ENCODE data around the gene STPG3. TPM values are rescaled to one million over a fixed set of nuclear protein-coding genes. Genes with fewer than 3 reads are reported as not detected.

STPG3 gene
- total and polyA plus RNA-seq, 9 donors, result 0.15 to 0.79 (median 0.33) TPM; not detected in 2

DNA sequence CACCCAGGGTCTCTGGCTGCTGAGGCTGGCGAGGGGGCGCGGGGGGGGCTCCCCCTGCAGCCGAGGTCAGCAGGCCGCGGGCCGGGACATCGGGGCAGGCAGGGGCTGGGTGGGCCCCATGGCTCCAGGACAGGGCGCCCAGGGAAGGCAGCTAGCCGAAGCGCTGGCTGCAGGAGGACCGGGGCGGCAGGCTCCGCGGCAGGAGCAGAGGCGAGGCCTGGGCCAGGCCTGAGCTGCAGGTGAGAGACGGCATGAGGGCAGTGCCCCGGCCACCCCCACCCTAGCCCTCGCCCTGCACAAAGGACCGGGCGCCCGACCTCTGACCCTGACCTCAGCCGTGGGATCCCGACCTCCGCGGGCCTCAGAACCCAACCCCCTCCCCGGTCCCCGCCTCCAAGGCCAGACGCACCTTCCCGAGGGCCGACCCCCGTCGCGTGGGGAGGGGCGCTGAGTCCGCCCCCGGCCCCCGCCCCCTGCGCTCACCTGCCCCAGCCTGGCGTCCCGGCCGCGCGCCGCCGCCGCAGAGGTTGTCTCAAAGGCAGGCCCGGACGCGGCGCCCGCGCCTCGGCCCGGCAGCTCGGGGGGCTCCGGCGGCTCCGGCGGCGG, 29.5 kb upstream of the STPG3 start:
- Histone ChIP-seq H3K27me3 (ENCODE audit: control insufficient read depth, insufficient read depth, low read length) (peaks cover 3% of the 10 kb centered on the region), H3K4me3 (ENCODE audit: low read length) (peak overlapping the region; percentile 19), H3K9me3 (replicated peaks; ENCODE audit: control insufficient read depth, low read depth, low read length) (no peaks in the 10 kb centered on the region), H3K36me3 (ENCODE audit: control insufficient read depth, insufficient read depth, low read length) (peaks cover 1% of the 10 kb centered on the region), H3K27ac (ENCODE audit: low read length) (no peak overlapping the region), H3K4me1 (ENCODE audit: control insufficient read depth, insufficient read depth, low read length) (peaks cover 28% of the 10 kb centered on the region)
- DNase-seq, result no peak
- WGBS (ENCODE audit: insufficient coverage), result 5% methylated on average over 61 of the region's 61 CpGs

DNA sequence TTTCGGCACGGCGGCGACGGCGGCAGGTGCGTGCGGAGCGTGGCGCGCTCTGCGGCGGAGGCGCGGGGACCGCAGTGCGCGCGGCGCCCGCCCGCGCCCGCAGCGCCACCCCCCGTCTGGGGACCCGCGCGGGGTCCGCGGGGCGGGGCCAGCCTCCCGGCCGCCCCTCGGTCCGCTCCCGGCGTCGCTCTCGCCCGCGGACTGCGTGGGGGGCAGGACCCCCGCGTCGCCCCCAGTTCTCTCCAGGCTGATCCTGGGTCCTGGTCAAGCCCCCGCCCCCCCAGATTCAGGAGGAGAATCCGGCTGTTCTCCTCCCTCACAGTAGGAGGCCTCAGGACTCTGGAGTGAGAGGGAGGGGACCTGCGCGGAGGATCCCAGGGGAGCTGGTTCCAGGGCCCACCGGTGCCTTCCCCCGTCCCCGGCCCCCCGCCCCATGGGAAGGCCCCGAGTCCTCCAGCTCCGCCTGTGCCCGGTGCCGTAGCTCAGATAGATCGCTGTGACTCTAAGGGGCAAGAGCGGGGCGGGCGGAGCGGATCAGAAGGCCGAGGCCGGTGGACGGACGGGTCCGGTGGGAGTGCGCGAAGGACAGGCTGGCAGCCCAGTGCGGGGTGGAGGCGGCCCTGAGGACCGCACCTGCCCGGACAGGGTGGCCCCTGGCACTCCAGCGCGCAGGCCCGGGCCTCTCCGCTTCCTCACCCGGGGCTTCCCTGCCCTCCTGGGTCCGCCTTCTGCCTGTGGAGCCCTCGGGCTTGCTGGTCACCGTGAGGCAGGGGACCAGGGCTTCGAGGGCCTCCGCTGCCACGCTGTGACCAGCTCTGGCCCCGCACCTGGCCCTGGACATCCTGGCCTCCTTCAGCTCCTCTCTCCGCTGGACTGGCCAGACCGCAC, 28.7 kb upstream of the STPG3 start, which contains the start of gene RNF208:
TSS of gene RNF208 (minus strand) at position 51 of the 888 bp plus-strand sequence. CDS start 1,028 bp downstream, outside the sequence.
- Histone ChIP-seq H3K27ac (ENCODE audit: low read length) (peak within 1 kb of the TSS; percentile 88), H3K9me3 (replicated peaks; ENCODE audit: control insufficient read depth, low read depth, low read length) (no peaks in the 10 kb centered on the region), H3K36me3 (ENCODE audit: control insufficient read depth, insufficient read depth, low read length) (no peaks in the 10 kb centered on the region), H3K4me3 (ENCODE audit: low read length) (peak within 1 kb of the TSS; percentile 89), H3K27me3 (ENCODE audit: control insufficient read depth, insufficient read depth, low read length) (peaks cover 3% of the 10 kb centered on the region), H3K4me1 (ENCODE audit: control insufficient read depth, insufficient read depth, low read length) (peaks cover 34% of the 10 kb centered on the region)
- peak; percentile 38 for DNase-seq
- WGBS (ENCODE audit: insufficient coverage), result 3% methylated on average over 85 of the region's 88 CpGs

DNA sequence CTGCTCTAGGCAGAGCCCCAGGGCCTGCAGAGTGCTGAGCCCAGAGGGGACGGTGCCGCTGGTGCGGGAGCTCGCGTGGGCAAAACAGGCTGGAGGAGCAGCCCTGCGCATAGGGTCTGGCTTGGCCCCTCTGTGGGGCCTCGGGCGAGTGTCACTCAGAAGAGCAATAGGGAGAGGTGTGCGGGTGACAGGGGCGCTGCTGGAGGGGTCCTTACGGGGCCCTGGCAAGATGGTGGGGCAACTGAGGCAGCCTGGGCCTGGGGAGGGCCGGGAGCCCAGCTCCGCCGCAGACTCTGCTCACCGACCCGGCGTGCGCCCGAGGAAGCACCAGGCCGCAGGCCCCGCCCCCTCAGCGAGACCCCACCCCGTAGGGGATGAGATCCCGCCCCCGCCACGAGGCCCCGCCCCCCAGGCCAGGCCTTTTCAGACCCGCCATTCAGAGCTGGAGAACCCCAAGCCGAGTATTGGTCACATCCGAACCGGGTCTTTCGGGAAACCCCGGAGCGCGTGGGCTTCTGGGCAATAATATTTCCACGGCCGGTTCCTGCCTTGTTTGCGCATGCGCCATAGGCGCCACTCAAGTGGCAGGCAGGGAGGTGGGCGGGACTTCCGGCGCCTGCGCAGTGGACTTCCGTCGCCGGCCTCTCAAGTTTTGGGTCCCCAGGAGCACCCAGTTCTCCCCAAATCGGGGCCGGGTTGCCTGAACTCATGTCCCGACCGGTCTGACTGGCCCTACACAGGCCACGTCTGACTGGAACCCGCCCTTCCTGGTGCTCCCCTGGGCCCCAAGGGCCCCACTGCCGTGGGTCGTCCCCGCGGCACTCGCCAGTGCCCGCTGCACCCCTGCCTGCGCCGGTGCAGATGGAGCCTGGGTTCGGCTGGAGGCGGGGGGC, 27.8 kb upstream of the STPG3 start:
- H3K4me3 ChIP-seq (ENCODE audit: low read length), result peak overlapping the region; percentile 89
- peaks cover 38% of the 10 kb centered on the region for H3K4me1 ChIP-seq (ENCODE audit: control insufficient read depth, insufficient read depth, low read length)
- peak overlapping the region; percentile 88 for H3K27ac ChIP-seq (ENCODE audit: low read length)
- peak; percentile 99 for DNase-seq
- WGBS (ENCODE audit: insufficient coverage), result 2% methylated on average over 63 of the region's 63 CpGs
- no peaks in the 10 kb centered on the region for H3K9me3 ChIP-seq (replicated peaks; ENCODE audit: control insufficient read depth, low read depth, low read length)
- peaks cover 5% of the 10 kb centered on the region for H3K27me3 ChIP-seq (ENCODE audit: control insufficient read depth, insufficient read depth, low read length)
- no peaks in the 10 kb centered on the region for H3K36me3 ChIP-seq (ENCODE audit: control insufficient read depth, insufficient read depth, low read length)

DNA sequence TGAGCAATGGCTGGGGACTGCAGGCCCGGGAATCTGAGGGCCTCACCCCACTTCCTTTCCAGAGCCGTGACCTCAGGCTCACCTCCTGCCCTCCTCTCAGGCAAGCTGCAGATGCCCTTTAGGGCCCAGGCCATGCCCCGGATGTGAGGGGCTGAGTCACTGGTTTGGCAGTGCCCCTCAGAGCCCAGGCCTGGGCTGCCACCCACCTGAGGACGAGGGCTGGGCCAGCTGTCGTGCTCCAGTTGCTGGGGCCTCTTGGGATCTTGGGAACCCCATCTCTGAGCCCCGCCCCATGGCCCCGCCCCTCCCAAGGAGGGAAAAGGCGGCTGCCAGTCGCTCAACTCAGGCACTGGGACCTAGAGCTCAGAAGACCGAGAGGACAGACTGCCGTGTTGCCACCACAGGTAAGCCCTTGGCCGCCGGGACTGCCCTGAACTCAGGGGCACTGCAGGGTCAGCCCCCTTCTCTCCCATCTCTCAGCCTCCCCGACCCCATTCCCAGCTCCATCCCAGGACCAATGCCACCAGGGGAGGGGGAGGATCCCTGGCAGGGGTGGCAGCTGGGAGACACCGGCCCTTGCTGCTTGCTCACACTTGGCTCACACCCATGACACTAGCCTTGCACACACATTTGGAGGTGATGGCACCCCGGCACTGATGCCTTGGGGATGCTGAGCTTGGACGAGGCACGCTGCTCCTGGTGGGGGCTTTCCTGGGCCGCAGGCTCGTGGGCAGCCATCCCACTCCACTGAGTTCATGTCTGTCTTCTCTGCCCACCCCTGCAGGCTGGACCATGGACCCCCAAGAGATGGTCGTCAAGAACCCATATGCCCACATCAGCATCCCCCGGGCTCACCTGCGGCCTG, 26.0 kb upstream of the STPG3 start, which contains the start of gene CYSRT1:
TSS of gene CYSRT1 (plus strand) at position 345 of the 865 bp plus-strand sequence. CDS start at position 793, 448 bp downstream.
- Histone ChIP-seq H3K4me3 (ENCODE audit: low read length) (peak within 1 kb of the TSS; percentile 89), H3K27me3 (ENCODE audit: control insufficient read depth, insufficient read depth, low read length) (peaks cover 12% of the 10 kb centered on the region), H3K4me1 (ENCODE audit: control insufficient read depth, insufficient read depth, low read length) (peaks cover 38% of the 10 kb centered on the region), H3K36me3 (ENCODE audit: control insufficient read depth, insufficient read depth, low read length) (no peaks in the 10 kb centered on the region), H3K9me3 (replicated peaks; ENCODE audit: control insufficient read depth, low read depth, low read length) (no peaks in the 10 kb centered on the region), H3K27ac (ENCODE audit: low read length) (no peak within 1 kb of the TSS)
- no peak for DNase-seq
- 52% methylated on average over 17 of the region's 23 CpGs for WGBS (ENCODE audit: insufficient coverage)

DNA sequence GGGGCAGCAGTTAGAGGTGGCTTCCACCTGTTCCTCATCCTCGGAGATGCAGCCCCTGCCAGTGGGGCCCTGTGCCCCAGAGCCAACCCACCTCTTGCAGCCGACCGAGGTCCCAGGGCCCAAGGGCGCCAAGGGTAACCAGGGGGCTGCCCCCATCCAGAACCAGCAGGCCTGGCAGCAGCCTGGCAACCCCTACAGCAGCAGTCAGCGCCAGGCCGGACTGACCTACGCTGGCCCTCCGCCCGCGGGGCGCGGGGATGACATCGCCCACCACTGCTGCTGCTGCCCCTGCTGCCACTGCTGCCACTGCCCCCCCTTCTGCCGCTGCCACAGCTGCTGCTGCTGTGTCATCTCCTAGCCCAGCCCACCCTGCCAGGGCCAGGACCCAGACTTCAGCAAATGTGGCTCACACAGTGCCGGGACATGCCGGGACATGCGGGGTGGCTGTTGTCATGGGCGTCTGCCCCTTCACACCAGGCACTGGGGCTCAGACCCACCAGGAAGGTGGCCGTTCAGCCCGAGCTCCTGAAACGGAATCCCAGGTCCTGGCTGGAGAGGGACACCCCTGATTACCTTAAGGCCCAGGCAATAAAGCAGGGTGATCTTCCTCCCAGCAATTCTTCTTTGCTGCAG, 25.3 kb upstream of the STPG3 start:
- WGBS (ENCODE audit: insufficient coverage), result 81% methylated on average over 16 of the region's 21 CpGs
- Histone ChIP-seq H3K36me3 (ENCODE audit: control insufficient read depth, insufficient read depth, low read length) (no peaks in the 10 kb centered on the region), H3K4me1 (ENCODE audit: control insufficient read depth, insufficient read depth, low read length) (peaks cover 36% of the 10 kb centered on the region), H3K27ac (ENCODE audit: low read length) (no peak overlapping the region), H3K4me3 (ENCODE audit: low read length) (no peak overlapping the region), H3K27me3 (ENCODE audit: control insufficient read depth, insufficient read depth, low read length) (peaks cover 14% of the 10 kb centered on the region), H3K9me3 (replicated peaks; ENCODE audit: control insufficient read depth, low read depth, low read length) (no peaks in the 10 kb centered on the region)
- DNase-seq, result no peak

DNA sequence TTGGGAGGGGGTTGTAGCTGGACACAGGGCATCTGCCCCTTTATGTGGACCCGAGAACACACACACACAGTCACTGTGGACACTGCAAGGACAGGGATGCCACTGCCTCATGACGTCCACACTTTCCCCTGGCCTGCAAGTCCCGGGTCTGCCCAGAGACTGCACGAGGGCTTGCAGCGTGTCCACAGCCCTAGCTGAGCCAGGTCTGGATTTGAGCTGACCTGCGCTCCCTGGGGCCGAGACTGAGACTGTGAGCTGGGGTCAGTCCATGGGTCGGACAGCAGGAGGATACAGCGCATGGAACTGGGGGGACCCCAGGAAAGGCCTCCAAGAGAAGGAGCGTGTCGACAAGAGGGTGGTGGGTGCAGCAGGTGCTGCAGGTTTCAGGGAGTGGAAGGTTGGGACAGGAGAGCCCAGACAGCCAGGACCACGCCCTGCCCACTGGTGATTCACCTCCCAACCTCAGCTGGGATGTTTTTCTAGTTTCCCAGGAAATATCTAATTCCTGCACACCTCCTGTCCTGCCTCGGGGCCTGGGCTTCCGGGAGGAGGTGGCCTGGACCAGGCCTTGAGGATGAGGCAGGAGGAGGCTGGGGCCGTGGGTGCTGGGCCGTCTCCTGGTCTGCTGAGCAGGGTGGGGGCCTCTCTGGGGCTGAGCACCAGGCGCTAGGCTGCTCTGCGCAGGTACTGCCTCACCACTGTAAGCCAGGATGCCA, 24.6 kb upstream of the STPG3 start:
- Histone ChIP-seq H3K4me1 (ENCODE audit: control insufficient read depth, insufficient read depth, low read length) (peaks cover 35% of the 10 kb centered on the region), H3K27ac (ENCODE audit: low read length) (no peak overlapping the region), H3K4me3 (ENCODE audit: low read length) (no peak overlapping the region), H3K36me3 (ENCODE audit: control insufficient read depth, insufficient read depth, low read length) (no peaks in the 10 kb centered on the region), H3K9me3 (replicated peaks; ENCODE audit: control insufficient read depth, low read depth, low read length) (no peaks in the 10 kb centered on the region), H3K27me3 (ENCODE audit: control insufficient read depth, insufficient read depth, low read length) (peaks cover 14% of the 10 kb centered on the region)
- no peak for DNase-seq
- WGBS (ENCODE audit: insufficient coverage), result 78% methylated on average over 13 of the region's 18 CpGs

DNA sequence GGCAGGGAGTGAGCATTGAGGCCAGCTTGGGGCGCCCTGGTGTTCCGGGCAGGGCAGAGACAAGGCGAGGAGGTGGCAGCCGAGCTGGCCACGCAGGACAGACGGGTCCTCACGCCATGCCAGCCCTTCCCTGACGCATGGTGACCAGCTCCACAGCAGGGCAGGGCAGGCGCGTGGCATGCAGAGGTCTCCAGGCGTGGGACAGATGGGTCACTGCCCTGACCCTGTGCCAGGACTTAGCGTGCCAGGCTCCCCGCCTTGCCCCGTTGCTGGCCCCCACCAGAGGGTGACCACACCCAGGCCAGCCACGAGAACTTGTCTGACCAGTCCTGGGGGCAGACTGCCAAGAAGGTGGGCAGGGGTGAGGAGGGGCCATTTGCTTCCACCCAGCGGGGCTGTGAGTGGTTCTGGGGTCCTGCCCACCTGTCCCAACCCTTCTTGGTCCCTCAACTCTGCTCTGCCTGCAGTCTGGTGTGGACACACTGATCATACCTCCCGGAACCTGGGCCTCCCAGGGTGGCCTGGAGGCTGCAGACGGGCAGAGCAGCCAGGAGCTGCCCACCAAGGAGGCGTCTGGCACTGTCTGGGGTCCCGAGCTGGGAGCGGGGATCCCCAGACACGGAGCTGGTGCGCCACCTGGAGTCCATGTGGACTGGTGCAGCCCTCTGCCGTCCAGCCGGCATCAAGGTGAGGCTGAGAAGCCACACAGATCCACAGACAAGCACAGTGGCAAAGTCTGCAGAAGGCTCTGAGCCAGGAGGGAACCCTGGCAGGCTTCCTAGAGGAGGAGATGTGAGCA, 23.8 kb upstream of the STPG3 start, which contains the start of gene RNF224:
TSS of gene RNF224 (plus strand) at position 449 of the 799 bp plus-strand sequence. CDS start 834 bp downstream, outside the sequence.
- H3K9me3 ChIP-seq (replicated peaks; ENCODE audit: control insufficient read depth, low read depth, low read length), result no peaks in the 10 kb centered on the region
- 38% methylated on average over 25 of the region's 25 CpGs for WGBS (ENCODE audit: insufficient coverage)
- peak; percentile 68 for DNase-seq
- no peak within 1 kb of the TSS for H3K4me3 ChIP-seq (ENCODE audit: low read length)
- H3K27me3 ChIP-seq (ENCODE audit: control insufficient read depth, insufficient read depth, low read length), result peaks cover 18% of the 10 kb centered on the region
- no peak within 1 kb of the TSS for H3K27ac ChIP-seq (ENCODE audit: low read length)
- no peaks in the 10 kb centered on the region for H3K36me3 ChIP-seq (ENCODE audit: control insufficient read depth, insufficient read depth, low read length)
- H3K4me1 ChIP-seq (ENCODE audit: control insufficient read depth, insufficient read depth, low read length), result peaks cover 35% of the 10 kb centered on the region

Data from muscle of leg (tissue), 11 donors.